Fibroblast of pulmonary artery (primary cell): ENCODE results near the gene ADAMTS9.

Experiments used
- DNase-seq: peaks from one replicate; pipeline ENCODE4 v3.0.0-alpha.2; 2010; ENCODE audit warnings: low read depth
- H3K4me3 ChIP-seq: replicated peaks from 2 replicates; pipeline ENCODE4 v1.5.1; 2011; ENCODE audit warnings: low read depth, mild to moderate bottlenecking, control low read depth, low read length, moderate library complexity
- TF ChIP-seq, protein P1 (sequence below): IDR thresholded peaks from 2 replicates; pipeline ENCODE4 v1.5.1; 2011; ENCODE audit warnings: mild to moderate bottlenecking, control low read depth, low read length, inconsistent platforms; ENCODE audit errors: missing control alignments

The ADAMTS9 gene

DNA sequence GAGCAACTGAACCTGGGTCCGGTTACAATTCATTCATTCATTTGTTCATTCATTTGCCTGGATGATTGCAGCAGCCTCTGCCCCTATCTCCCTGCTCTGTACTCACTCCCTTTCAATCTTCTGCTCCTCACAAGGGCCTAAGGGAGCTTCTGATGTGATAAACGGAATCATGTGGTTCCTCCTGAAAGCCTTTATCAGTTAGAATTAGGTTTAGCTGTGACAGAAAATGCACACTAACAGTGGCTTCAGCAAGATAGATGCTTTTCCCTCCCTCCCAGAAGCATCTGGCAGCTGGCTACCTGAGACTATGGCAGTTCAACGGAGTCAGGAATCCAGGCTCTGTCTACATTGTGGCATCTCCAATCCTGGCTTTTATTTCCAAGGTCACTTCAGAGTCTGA lies 196.0 kb downstream of the ADAMTS9 start:
- TF ChIP-seq, protein P1, sequence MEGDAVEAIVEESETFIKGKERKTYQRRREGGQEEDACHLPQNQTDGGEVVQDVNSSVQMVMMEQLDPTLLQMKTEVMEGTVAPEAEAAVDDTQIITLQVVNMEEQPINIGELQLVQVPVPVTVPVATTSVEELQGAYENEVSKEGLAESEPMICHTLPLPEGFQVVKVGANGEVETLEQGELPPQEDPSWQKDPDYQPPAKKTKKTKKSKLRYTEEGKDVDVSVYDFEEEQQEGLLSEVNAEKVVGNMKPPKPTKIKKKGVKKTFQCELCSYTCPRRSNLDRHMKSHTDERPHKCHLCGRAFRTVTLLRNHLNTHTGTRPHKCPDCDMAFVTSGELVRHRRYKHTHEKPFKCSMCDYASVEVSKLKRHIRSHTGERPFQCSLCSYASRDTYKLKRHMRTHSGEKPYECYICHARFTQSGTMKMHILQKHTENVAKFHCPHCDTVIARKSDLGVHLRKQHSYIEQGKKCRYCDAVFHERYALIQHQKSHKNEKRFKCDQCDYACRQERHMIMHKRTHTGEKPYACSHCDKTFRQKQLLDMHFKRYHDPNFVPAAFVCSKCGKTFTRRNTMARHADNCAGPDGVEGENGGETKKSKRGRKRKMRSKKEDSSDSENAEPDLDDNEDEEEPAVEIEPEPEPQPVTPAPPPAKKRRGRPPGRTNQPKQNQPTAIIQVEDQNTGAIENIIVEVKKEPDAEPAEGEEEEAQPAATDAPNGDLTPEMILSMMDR, result no peak
- no peak for DNase-seq
- no peak overlapping the region for H3K4me3 ChIP-seq

DNA sequence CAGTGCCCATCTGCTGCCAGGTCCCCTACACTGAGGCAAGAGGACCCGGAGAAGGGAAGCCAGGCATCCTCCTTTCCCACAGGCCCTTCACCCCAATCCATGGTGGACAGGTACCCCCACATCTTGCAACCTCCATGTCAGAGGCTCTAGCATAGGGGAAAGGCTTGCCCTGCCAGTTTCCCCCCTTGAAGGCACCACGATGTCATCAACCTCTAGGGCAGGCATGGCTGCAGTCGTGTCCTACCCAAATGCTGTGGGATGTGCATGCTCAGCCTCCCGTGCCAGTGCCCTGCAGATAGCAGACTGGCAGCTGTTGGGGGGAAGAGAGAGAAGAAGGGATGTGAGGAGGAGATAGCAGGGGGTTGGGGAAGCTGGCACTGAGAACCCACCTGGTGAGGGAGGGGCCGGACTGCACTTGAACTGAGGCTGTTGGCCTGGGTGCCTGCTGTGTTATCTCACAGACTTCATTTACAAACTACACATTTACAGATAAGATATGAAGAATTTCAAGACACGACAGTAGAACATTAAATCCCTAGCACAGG lies 197.5 kb downstream of the ADAMTS9 start:
- TF ChIP-seq, protein P1, result no peak
- no peak for DNase-seq
- no peak overlapping the region for H3K4me3 ChIP-seq

DNA sequence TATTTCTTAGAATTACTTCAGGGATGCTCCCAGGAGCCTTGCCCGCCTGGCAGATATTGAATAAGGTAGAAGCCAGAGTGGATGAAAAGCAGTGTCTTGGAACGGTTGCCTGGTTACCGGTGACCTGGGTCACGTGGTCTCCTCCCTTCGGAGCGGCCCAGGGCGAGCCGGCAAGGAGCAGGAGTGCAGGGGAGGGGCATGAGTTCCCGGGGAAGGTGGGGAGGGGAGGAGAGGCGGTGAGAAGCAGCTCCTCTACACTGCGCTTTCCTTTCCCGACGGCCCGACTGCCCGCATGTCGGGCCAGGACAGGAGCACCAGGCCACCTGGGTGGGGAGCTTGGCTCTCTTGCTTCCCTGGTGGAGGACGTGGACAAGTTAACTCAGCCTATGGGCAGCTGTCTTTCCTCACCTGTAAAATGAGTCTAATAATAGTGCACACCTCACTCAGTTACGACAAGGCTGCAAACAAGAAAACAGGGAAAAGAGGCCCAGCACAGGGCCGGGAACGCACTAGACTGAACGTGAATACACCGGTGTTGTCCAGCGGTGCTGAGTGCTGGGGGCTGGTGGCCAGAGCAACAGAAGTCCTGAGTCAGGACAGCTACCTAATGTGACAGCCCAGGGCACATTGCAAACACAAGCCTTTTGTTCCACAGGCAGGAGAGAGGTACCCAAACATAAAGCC lies 198.3 kb downstream of the ADAMTS9 start:
- no peak overlapping the region for H3K4me3 ChIP-seq
- TF ChIP-seq, protein P1, result no peak
- no peak for DNase-seq

- TF ChIP-seq, protein P1, result no peak
- H3K4me3 ChIP-seq, result no peak overlapping the region
These were observed 198.9 kb downstream of the ADAMTS9 start for GRCh38 chr3:64488939-64489338.

GRCh38 chr3:64484289-64484992 lies 203.4 kb downstream of the ADAMTS9 start:
- no peak overlapping the region for H3K4me3 ChIP-seq
- DNase-seq, result peak; percentile 87
- TF ChIP-seq, protein P1, result peak; percentile 90

More at GRCh38 chr3:64488939-64489338, 198.9 kb downstream of the ADAMTS9 start:
- no peak for DNase-seq

- H3K4me3 ChIP-seq, result no peak overlapping the region
- no peak for DNase-seq
- TF ChIP-seq, protein P1, result no peak
These were observed 204.3 kb downstream of the ADAMTS9 start for GRCh38 chr3:64483467-64483866.
